Measurements from ENCODE around the gene RIT2. TPM values are rescaled to one million over a fixed set of nuclear protein-coding genes. Genes with fewer than 3 reads are reported as not detected.

RIT2 gene
- total and polyA plus RNA-seq, 8 donors, result 0.12 TPM; not detected in 7

DNA sequence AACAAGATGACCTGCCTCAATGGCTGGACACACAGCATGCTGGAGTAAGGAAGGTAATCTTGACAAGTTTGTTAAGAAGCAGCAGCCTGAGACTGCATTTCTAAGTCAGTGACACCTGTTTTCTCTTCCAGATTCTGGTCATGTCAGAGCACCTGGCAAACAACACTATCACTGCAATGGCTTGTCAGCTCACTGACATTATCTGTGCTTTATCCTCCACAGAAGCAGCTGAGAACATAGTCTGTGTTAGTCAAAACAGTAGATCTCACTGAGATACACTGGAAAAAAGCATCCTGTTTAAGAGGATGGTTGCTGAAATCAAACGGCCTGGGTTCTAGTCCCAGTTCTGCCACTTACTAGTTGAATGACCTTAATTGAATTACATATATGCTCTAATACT lies 355.2 kb downstream of the RIT2 start:
- WGBS, 2 donors, result 24 to 25% methylated on average over 1 of the region's 1 CpG
- intact Hi-C loops (cut with DNase I), result no loop called here

DNA sequence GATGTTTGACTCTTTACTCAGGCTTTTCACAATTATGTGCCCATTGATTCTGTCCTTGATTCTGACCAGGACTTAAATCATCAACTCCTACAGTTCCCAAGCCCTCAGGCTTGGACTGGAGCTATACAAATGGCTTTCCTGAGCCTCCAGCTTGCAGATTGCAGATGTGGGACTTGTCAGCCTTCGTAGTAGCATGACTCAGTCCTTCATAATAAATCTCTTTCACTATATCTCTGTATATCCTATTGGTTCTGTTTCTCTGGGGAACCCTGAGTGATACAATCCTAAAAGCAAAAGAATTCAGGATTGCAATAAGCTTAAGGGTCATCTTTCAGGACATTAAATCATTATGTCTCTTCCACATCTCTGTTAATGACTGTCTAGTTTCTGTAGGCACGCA lies 356.6 kb downstream of the RIT2 start:
- intact Hi-C loops (cut with DNase I), result no loop called here
- Histone ChIP-seq H3K9me3 (no peaks in the 10 kb centered on the region), H3K4me1 (no peaks in the 10 kb centered on the region), H3K27me3 (no peaks in the 10 kb centered on the region), H3K4me3 (no peak overlapping the region), H3K36me3 (no peaks in the 10 kb centered on the region), H3K27ac (no peak overlapping the region)
- no peak for ATAC-seq
- no peak for FAIRE-seq
- DNase-seq, result no peak
- WGBS, 2 donors, result 43 to 54% methylated on average over 2 of the region's 2 CpGs
- TF ChIP-seq, protein P1, sequence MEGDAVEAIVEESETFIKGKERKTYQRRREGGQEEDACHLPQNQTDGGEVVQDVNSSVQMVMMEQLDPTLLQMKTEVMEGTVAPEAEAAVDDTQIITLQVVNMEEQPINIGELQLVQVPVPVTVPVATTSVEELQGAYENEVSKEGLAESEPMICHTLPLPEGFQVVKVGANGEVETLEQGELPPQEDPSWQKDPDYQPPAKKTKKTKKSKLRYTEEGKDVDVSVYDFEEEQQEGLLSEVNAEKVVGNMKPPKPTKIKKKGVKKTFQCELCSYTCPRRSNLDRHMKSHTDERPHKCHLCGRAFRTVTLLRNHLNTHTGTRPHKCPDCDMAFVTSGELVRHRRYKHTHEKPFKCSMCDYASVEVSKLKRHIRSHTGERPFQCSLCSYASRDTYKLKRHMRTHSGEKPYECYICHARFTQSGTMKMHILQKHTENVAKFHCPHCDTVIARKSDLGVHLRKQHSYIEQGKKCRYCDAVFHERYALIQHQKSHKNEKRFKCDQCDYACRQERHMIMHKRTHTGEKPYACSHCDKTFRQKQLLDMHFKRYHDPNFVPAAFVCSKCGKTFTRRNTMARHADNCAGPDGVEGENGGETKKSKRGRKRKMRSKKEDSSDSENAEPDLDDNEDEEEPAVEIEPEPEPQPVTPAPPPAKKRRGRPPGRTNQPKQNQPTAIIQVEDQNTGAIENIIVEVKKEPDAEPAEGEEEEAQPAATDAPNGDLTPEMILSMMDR (IDR thresholded peaks at IDR 0.05), result no peak

More for the DNA sequence above, 355.2 kb downstream of the RIT2 start:
- Histone ChIP-seq H3K4me3 (no peak overlapping the region), H3K27ac (no peak overlapping the region), H3K27me3 (no peaks in the 10 kb centered on the region), H3K9me3 (no peaks in the 10 kb centered on the region), H3K4me1 (no peaks in the 10 kb centered on the region), H3K36me3 (no peaks in the 10 kb centered on the region)
- no peak for FAIRE-seq
- DNase-seq, result no peak
- ATAC-seq, result no peak
- TF ChIP-seq, protein P1 (IDR thresholded peaks at IDR 0.05), result no peak

DNA sequence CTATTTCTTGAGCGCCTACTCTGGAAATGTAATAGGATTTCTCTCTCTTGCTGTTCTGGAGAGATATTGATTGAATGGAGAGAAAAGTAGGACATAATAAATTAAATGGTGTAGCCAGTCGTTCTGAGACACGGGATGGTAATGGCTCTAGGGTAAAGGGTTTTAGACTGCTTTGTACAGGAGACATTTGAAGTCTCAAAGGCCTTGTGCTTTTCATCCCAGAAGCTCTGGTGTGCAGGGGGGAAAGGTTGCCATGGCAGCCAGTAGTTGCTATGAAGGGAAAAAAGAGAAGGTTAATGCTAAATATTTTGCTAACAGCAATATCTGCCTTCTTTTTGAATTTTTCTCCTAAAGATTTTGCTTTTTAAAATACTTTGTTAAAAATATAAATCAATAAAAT lies 359.3 kb downstream of the RIT2 start:
- H3K36me3 ChIP-seq, result no peaks in the 10 kb centered on the region
- no peak for ATAC-seq
- 59 to 68% methylated on average over 3 of the region's 3 CpGs for WGBS, 2 donors
- no peaks in the 10 kb centered on the region for H3K27me3 ChIP-seq
- no peaks in the 10 kb centered on the region for H3K4me1 ChIP-seq
- no peak overlapping the region for H3K4me3 ChIP-seq
- intact Hi-C loops (cut with DNase I), result no loop called here
- TF ChIP-seq, protein P1 (IDR thresholded peaks at IDR 0.05), result no peak
- FAIRE-seq, result no peak
- DNase-seq, result no peak
- H3K9me3 ChIP-seq, result no peaks in the 10 kb centered on the region
- H3K27ac ChIP-seq, result no peak overlapping the region

DNA sequence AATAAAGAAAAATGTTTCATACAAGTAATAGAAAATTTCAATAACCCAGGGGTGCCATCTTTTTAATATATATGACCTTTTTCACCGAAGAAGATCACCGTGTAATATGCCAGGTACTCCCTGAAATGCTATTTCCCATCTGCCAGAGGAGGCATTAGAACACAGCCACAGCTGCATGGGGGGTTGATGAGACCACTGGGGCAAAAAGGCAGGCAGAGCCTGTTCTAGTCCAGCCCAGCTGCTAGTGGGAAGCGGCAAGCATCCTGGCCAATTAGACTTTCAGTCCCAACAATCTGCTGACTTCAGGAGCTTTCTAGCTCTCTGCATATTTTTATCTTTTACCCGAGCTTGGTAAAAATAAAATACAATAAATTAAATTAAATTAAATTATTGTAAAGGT lies 362.6 kb downstream of the RIT2 start:
- DNase-seq (no peak), FAIRE-seq (no peak), ATAC-seq (no peak)
- Histone ChIP-seq H3K27me3 (no peaks in the 10 kb centered on the region), H3K9me3 (no peaks in the 10 kb centered on the region), H3K27ac (no peak overlapping the region), H3K4me3 (no peak overlapping the region), H3K4me1 (no peaks in the 10 kb centered on the region), H3K36me3 (no peaks in the 10 kb centered on the region)
- 66 to 80% methylated on average over 4 of the region's 4 CpGs for WGBS, 2 donors
- TF ChIP-seq, protein P1 (IDR thresholded peaks at IDR 0.05), result no peak
- intact Hi-C loops (cut with DNase I), result no loop called here

DNA sequence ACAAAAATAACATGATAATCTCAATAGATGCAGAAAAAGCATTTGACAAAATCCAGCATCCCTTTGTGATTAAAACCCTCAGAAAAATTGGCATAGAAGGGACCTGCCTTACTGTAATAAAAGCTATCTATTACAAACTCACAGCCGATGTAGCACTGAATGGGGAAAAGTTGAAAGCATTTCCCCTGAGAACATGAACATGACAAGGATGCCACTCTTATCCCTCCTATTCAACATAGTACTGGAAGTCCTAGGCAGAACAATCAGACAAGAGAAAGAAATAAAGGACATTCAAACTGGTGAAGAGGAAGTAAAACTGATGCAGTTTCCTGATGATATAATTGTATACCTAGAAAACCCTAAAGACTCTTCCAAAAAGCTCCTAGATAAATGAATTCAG lies 368.7 kb downstream of the RIT2 start:
- Histone ChIP-seq H3K36me3 (no peaks in the 10 kb centered on the region), H3K27ac (no peak overlapping the region), H3K9me3 (no peaks in the 10 kb centered on the region), H3K27me3 (no peaks in the 10 kb centered on the region), H3K4me3 (no peak overlapping the region), H3K4me1 (no peaks in the 10 kb centered on the region)
- intact Hi-C loops (cut with DNase I), result no loop called here
- TF ChIP-seq, protein P1 (IDR thresholded peaks at IDR 0.05), result no peak
- DNase-seq (no peak), FAIRE-seq (no peak), ATAC-seq (no peak)
- 66 to 74% methylated on average over 1 of the region's 1 CpG for WGBS, 2 donors
